ENCODE data around the gene HAPLN1.

DNA sequence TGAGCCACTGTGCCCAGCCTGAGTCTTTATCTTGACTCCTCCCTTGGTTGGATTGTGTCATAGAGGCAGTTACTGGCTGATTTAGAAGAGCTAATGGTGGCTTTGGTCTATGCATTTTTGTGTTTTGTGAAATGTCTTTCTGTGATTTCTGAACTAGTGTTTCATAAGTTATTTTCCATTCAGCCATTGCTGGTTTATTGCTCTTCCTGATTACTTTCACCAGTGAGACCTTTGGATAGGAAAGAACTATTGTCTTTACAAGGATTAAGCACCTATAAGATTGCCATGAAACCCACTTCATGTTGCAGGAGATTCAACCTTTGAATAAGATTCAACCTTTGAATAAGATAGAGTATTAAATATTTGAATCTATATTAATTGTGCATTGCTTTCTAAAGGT lies 8.7 kb upstream of the HAPLN1 start:
- no peak for TF ChIP-seq ZNF341 (tag by site-specific recombination; IDR thresholded peaks at IDR 0.05; ENCODE audit: low read depth)
- TF ChIP-seq, protein P1, sequence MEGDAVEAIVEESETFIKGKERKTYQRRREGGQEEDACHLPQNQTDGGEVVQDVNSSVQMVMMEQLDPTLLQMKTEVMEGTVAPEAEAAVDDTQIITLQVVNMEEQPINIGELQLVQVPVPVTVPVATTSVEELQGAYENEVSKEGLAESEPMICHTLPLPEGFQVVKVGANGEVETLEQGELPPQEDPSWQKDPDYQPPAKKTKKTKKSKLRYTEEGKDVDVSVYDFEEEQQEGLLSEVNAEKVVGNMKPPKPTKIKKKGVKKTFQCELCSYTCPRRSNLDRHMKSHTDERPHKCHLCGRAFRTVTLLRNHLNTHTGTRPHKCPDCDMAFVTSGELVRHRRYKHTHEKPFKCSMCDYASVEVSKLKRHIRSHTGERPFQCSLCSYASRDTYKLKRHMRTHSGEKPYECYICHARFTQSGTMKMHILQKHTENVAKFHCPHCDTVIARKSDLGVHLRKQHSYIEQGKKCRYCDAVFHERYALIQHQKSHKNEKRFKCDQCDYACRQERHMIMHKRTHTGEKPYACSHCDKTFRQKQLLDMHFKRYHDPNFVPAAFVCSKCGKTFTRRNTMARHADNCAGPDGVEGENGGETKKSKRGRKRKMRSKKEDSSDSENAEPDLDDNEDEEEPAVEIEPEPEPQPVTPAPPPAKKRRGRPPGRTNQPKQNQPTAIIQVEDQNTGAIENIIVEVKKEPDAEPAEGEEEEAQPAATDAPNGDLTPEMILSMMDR (tag by site-specific recombination; IDR thresholded peaks at IDR 0.05): no peak
- TF ChIP-seq, protein P2, sequence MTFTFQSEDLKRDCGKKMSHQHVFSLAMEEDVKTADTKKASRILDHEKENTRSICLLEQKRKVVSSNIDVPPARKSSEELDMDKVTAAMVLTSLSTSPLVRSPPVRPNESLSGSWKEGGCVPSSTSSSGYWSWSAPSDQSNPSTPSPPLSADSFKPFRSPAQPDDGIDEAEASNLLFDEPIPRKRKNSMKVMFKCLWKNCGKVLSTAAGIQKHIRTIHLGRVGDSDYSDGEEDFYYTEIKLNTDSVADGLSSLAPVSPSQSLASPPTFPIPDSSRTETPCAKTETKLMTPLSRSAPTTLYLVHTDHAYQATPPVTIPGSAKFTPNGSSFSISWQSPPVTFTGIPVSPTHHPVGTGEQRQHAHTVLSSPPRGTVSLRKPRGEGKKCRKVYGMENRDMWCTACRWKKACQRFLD (tag by site-specific recombination; IDR thresholded peaks at IDR 0.05): no peak
- TF ChIP-seq ZNF302 (tag by site-specific recombination; IDR thresholded peaks at IDR 0.05; ENCODE audit: low read depth): no peak
- TF ChIP-seq ZNF530 (tag by site-specific recombination; IDR thresholded peaks at IDR 0.05; ENCODE audit: low read depth): no peak

Data from HEK293 (cell line).